Measurements from ENCODE around the gene RET. TPM values are rescaled to one million over a fixed set of nuclear protein-coding genes. Genes with fewer than 3 reads are reported as not detected.

RET gene
- total RNA-seq, 1 experiment from 2014 or later: not detected

DNA sequence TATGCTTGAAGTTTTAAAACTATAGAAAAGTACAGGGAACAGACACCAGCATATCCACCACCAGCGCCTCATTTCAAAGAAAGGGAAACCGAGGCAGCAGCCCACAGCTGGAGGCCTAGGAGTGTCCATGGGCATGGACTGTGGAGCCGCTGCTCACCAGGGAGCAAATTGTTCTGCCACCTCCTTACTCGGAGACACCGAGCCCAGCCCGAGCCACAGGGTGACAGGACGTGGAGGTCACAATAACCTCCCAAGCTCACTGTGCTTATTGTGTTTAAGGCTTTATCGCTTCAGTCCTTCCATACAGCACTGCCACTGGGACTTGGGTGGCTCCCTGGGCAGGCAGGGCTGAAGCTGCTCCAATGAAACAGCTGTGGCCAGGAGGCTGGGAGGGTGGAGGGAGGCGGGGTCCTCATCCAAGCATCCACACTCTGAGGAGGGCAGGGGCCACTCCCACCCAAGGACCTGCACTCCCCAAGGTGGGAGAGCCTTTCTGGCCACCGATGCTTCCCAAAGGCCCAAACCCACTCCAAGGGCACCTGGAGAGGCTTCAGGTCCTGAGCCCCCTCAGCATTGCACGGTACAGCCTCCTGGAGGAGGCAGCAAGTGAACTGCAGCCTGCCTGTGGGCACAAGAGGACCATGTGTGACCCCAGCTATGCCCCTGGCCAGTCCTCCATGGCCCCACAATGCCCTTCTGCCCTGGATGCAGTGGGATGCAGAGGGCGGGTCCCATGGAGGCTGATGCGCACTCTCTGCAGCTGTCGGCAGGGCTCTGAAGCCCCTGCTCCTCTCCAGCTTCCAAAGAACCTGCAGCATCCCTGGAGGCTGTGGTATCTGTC, 38.7 kb upstream of the RET start:
- DNase-seq: no peak
- H3K9me2 ChIP-seq (replicated peaks; ENCODE audit: insufficient read depth, low read length): no peaks in the 10 kb centered on the region
- H3K4me3 ChIP-seq (ENCODE audit: low read length): no peak overlapping the region

DNA sequence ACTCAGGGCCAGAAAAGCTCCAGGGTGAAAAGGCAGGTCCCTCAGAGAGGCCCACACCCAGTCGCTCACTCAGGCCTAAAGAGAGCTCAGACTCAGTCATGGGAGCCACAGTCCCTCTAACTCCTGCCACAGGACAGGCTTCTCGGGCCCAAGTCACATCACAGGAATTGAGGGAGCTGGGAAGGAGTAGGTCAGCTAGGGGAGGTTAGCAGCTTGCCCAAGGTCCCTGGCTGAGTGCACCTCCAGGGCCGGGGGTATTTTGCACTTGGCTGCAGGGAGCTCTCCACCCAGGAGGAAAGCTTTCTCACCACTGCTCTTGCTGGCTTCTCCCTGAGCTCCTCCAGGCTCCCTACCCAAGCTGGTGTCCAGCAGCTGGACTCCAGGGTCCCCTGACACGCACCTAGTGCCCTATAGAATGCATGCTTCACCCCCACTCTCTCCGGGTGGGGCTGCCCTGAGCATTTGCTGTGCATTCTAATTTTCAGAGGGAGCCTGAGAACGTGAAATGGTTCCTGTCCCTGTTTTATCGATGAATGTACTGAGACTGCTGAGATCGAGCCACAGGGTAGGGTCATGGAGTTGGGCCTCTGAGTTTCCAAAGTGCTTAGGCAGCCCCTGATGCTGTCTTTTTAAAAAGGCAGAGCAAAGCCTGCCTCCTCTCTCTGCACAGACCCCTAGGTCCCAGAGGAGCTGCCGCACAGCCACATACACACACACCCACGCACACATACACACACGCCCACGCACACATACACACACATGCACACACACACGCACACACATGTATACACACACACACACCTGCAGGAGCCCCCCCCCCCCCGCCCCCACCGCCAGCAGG, 37.9 kb upstream of the RET start:
- no peak for DNase-seq
- Histone ChIP-seq H3K9me2 (replicated peaks; ENCODE audit: insufficient read depth, low read length) (no peaks in the 10 kb centered on the region), H3K79me2 (ENCODE audit: low read length) (no peaks in the 10 kb centered on the region), H3K9ac (ENCODE audit: low read length) (no peak overlapping the region), H3K36me3 (ENCODE audit: insufficient read depth, low read length) (no peaks in the 10 kb centered on the region), H3K27me3 (ENCODE audit: low read length) (no peaks in the 10 kb centered on the region), H3K27ac (ENCODE audit: low read length) (no peak overlapping the region), H4K20me1 (ENCODE audit: insufficient read depth, low read depth, low read length) (no peaks in the 10 kb centered on the region), H3K9me3 (ENCODE audit: low read length) (no peaks in the 10 kb centered on the region), H3K4me3 (ENCODE audit: low read length) (no peak overlapping the region), H3K4me1 (ENCODE audit: low read length) (no peaks in the 10 kb centered on the region), H3K4me2 (ENCODE audit: low read depth, low read length, poor library complexity, severe bottlenecking) (no peak overlapping the region), H2AFZ (ENCODE audit: low read length) (no peak overlapping the region)

More for the DNA sequence above, 38.7 kb upstream of the RET start:
- no peaks in the 10 kb centered on the region for H3K79me2 ChIP-seq (ENCODE audit: low read length)
- no peaks in the 10 kb centered on the region for H3K4me1 ChIP-seq (ENCODE audit: low read length)
- H3K9ac ChIP-seq (ENCODE audit: low read length): no peak overlapping the region
- no peak overlapping the region for H3K27ac ChIP-seq (ENCODE audit: low read length)
- no peak overlapping the region for H3K4me2 ChIP-seq (ENCODE audit: low read depth, low read length, poor library complexity, severe bottlenecking)
- H3K27me3 ChIP-seq (ENCODE audit: low read length): no peaks in the 10 kb centered on the region
- H3K36me3 ChIP-seq (ENCODE audit: insufficient read depth, low read length): no peaks in the 10 kb centered on the region
- H4K20me1 ChIP-seq (ENCODE audit: insufficient read depth, low read depth, low read length): no peaks in the 10 kb centered on the region
- H3K9me3 ChIP-seq (ENCODE audit: low read length): peaks cover 2% of the 10 kb centered on the region; the same call in 1 of the 2 replicates
- no peak overlapping the region for H2AFZ ChIP-seq (ENCODE audit: low read length)

- Histone ChIP-seq H3K79me2 (ENCODE audit: low read length) (no peaks in the 10 kb centered on the region), H3K9me3 (ENCODE audit: low read length) (no peaks in the 10 kb centered on the region), H3K4me3 (ENCODE audit: low read length) (no peak overlapping the region), H4K20me1 (ENCODE audit: insufficient read depth, low read depth, low read length) (no peaks in the 10 kb centered on the region), H3K27me3 (ENCODE audit: low read length) (no peaks in the 10 kb centered on the region), H3K4me1 (ENCODE audit: low read length) (no peaks in the 10 kb centered on the region), H3K4me2 (ENCODE audit: low read depth, low read length, poor library complexity, severe bottlenecking) (no peak overlapping the region), H3K9me2 (replicated peaks; ENCODE audit: insufficient read depth, low read length) (no peaks in the 10 kb centered on the region), H3K27ac (ENCODE audit: low read length) (no peak overlapping the region), H2AFZ (ENCODE audit: low read length) (no peak overlapping the region), H3K36me3 (ENCODE audit: insufficient read depth, low read length) (no peaks in the 10 kb centered on the region), H3K9ac (ENCODE audit: low read length) (no peak overlapping the region)
- no peak for DNase-seq
Measured at GRCh38 chr10:43039624-43040481, 37.0 kb upstream of the RET start.

- H3K4me3 ChIP-seq (ENCODE audit: low read length): no peak overlapping the region
- H3K79me2 ChIP-seq (ENCODE audit: low read length): no peaks in the 10 kb centered on the region
- no peaks in the 10 kb centered on the region for H3K27me3 ChIP-seq (ENCODE audit: low read length)
- H3K4me1 ChIP-seq (ENCODE audit: low read length): no peaks in the 10 kb centered on the region
- H3K9me2 ChIP-seq (replicated peaks; ENCODE audit: insufficient read depth, low read length): no peaks in the 10 kb centered on the region
- no peaks in the 10 kb centered on the region for H3K36me3 ChIP-seq (ENCODE audit: insufficient read depth, low read length)
- H3K9ac ChIP-seq (ENCODE audit: low read length): no peak overlapping the region
- no peak overlapping the region for H3K4me2 ChIP-seq (ENCODE audit: low read depth, low read length, poor library complexity, severe bottlenecking)
- H4K20me1 ChIP-seq (ENCODE audit: insufficient read depth, low read depth, low read length): no peaks in the 10 kb centered on the region
- H3K9me3 ChIP-seq (ENCODE audit: low read length): no peaks in the 10 kb centered on the region
- H2AFZ ChIP-seq (ENCODE audit: low read length): no peak overlapping the region
- H3K27ac ChIP-seq (ENCODE audit: low read length): no peak overlapping the region
- DNase-seq: no peak
Measured at GRCh38 chr10:43040482-43041256, 36.2 kb upstream of the RET start.

- Histone ChIP-seq H4K20me1 (ENCODE audit: insufficient read depth, low read depth, low read length) (no peaks in the 10 kb centered on the region), H3K36me3 (ENCODE audit: insufficient read depth, low read length) (no peaks in the 10 kb centered on the region), H3K27ac (ENCODE audit: low read length) (no peak overlapping the region), H3K9me2 (replicated peaks; ENCODE audit: insufficient read depth, low read length) (no peaks in the 10 kb centered on the region), H3K79me2 (ENCODE audit: low read length) (no peaks in the 10 kb centered on the region), H3K9me3 (ENCODE audit: low read length) (no peaks in the 10 kb centered on the region), H2AFZ (ENCODE audit: low read length) (no peak overlapping the region), H3K9ac (ENCODE audit: low read length) (no peak overlapping the region), H3K27me3 (ENCODE audit: low read length) (no peaks in the 10 kb centered on the region), H3K4me2 (ENCODE audit: low read depth, low read length, poor library complexity, severe bottlenecking) (no peak overlapping the region), H3K4me3 (ENCODE audit: low read length) (no peak overlapping the region), H3K4me1 (ENCODE audit: low read length) (no peaks in the 10 kb centered on the region)
- DNase-seq: no peak
Measured at GRCh38 chr10:43041422-43042342, 35.2 kb upstream of the RET start.

DNA sequence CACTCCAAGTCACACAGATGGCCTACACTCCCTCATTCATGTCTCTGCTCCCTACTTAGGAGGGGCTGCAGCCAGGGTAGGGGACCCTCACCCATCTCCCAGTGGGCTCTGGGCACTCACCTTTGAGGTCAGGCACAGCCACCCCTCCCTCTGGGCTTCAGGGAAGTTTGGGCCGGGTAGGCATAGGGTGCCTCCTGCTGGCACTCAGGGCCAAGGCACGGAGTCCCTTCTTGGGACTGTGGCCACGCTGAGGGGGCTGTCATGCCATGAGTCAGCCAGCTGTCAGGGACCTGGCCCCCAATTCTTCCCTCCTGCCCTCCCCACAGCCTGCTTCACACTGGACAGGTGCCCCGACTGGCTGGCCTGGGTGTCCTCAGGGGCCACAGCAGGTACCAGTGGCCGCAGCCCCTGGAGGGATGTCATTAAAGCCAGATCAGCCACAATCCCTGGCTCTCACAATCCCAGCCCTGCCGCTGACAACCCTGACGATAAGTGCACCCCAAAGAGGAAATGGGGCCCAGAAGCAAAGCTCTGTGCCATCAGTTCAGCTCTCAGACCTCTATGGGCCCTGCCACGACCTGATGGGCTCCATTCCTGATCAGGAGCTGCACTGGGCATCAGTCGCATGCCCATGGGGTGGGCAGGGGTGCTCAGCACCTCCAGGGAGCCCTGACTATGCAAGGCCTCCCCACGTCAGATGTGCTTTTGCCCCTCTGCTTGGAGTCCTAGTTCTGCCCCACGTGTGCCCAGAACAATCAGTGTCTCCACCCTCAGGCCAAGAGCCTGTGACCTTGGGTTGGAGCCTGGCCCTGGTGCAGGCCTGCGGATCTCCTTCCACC, 34.1 kb upstream of the RET start:
- H3K4me3 ChIP-seq (ENCODE audit: low read length): no peak overlapping the region
- no peaks in the 10 kb centered on the region for H3K27me3 ChIP-seq (ENCODE audit: low read length)
- H3K4me2 ChIP-seq (ENCODE audit: low read depth, low read length, poor library complexity, severe bottlenecking): no peak overlapping the region
- no peaks in the 10 kb centered on the region for H3K9me3 ChIP-seq (ENCODE audit: low read length)
- no peaks in the 10 kb centered on the region for H3K36me3 ChIP-seq (ENCODE audit: insufficient read depth, low read length)
- no peak overlapping the region for H2AFZ ChIP-seq (ENCODE audit: low read length)
- DNase-seq: no peak
- H4K20me1 ChIP-seq (ENCODE audit: insufficient read depth, low read depth, low read length): no peaks in the 10 kb centered on the region
- no peak overlapping the region for H3K9ac ChIP-seq (ENCODE audit: low read length)
- H3K4me1 ChIP-seq (ENCODE audit: low read length): no peaks in the 10 kb centered on the region
- no peaks in the 10 kb centered on the region for H3K79me2 ChIP-seq (ENCODE audit: low read length)
- H3K9me2 ChIP-seq (replicated peaks; ENCODE audit: insufficient read depth, low read length): no peaks in the 10 kb centered on the region
- H3K27ac ChIP-seq (ENCODE audit: low read length): no peak overlapping the region

Measured in Karpas-422 (cell line).